ENCODE results near the gene DLEU7. TPM values are rescaled to one million over a fixed set of nuclear protein-coding genes. Genes with fewer than 3 reads are reported as not detected.

Gene DLEU7
- total and polyA plus RNA-seq, 10 of the 15 experiments (the other 5 are each of a cell fraction or from before 2014, with no cell fraction given) = not detected

DNA sequence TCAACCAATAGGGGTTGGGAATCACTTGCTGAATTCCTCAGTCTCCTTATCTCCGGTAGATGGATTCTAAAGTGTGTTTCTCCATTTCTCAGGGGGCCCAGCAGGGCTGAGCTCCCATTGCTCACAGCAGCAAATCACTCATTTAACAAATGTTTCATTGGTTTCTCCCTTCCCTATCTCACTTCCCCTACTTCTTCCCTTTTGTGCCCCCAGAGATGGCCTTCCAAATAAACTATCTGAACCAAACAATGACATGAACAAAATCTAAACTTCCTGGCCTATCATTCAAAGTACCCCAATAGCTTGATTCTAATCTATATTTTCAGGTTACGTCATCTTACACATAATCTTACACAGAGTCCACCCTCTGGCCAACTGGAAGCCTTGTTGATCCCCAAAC is 60.4 kb downstream of the DLEU7 start (continued):
- TF ChIP-seq, protein P1, sequence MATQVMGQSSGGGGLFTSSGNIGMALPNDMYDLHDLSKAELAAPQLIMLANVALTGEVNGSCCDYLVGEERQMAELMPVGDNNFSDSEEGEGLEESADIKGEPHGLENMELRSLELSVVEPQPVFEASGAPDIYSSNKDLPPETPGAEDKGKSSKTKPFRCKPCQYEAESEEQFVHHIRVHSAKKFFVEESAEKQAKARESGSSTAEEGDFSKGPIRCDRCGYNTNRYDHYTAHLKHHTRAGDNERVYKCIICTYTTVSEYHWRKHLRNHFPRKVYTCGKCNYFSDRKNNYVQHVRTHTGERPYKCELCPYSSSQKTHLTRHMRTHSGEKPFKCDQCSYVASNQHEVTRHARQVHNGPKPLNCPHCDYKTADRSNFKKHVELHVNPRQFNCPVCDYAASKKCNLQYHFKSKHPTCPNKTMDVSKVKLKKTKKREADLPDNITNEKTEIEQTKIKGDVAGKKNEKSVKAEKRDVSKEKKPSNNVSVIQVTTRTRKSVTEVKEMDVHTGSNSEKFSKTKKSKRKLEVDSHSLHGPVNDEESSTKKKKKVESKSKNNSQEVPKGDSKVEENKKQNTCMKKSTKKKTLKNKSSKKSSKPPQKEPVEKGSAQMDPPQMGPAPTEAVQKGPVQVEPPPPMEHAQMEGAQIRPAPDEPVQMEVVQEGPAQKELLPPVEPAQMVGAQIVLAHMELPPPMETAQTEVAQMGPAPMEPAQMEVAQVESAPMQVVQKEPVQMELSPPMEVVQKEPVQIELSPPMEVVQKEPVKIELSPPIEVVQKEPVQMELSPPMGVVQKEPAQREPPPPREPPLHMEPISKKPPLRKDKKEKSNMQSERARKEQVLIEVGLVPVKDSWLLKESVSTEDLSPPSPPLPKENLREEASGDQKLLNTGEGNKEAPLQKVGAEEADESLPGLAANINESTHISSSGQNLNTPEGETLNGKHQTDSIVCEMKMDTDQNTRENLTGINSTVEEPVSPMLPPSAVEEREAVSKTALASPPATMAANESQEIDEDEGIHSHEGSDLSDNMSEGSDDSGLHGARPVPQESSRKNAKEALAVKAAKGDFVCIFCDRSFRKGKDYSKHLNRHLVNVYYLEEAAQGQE (IDR thresholded peaks at IDR 0.05; ENCODE audit: low read depth, low read length) = no peak
- TF ChIP-seq, protein P2, sequence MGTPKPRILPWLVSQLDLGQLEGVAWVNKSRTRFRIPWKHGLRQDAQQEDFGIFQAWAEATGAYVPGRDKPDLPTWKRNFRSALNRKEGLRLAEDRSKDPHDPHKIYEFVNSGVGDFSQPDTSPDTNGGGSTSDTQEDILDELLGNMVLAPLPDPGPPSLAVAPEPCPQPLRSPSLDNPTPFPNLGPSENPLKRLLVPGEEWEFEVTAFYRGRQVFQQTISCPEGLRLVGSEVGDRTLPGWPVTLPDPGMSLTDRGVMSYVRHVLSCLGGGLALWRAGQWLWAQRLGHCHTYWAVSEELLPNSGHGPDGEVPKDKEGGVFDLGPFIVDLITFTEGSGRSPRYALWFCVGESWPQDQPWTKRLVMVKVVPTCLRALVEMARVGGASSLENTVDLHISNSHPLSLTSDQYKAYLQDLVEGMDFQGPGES (IDR thresholded peaks at IDR 0.05) = no peak
- TF ChIP-seq, protein P3, sequence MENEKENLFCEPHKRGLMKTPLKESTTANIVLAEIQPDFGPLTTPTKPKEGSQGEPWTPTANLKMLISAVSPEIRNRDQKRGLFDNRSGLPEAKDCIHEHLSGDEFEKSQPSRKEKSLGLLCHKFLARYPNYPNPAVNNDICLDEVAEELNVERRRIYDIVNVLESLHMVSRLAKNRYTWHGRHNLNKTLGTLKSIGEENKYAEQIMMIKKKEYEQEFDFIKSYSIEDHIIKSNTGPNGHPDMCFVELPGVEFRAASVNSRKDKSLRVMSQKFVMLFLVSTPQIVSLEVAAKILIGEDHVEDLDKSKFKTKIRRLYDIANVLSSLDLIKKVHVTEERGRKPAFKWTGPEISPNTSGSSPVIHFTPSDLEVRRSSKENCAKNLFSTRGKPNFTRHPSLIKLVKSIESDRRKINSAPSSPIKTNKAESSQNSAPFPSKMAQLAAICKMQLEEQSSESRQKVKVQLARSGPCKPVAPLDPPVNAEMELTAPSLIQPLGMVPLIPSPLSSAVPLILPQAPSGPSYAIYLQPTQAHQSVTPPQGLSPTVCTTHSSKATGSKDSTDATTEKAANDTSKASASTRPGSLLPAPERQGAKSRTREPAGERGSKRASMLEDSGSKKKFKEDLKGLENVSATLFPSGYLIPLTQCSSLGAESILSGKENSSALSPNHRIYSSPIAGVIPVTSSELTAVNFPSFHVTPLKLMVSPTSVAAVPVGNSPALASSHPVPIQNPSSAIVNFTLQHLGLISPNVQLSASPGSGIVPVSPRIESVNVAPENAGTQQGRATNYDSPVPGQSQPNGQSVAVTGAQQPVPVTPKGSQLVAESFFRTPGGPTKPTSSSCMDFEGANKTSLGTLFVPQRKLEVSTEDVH (IDR thresholded peaks at IDR 0.05; ENCODE audit: low read depth, partially characterized antibody) = no peak
- no peak for TF ChIP-seq ZBED1 (IDR thresholded peaks at IDR 0.05; ENCODE audit: borderline replicate concordance)
- TF ChIP-seq, protein P4, sequence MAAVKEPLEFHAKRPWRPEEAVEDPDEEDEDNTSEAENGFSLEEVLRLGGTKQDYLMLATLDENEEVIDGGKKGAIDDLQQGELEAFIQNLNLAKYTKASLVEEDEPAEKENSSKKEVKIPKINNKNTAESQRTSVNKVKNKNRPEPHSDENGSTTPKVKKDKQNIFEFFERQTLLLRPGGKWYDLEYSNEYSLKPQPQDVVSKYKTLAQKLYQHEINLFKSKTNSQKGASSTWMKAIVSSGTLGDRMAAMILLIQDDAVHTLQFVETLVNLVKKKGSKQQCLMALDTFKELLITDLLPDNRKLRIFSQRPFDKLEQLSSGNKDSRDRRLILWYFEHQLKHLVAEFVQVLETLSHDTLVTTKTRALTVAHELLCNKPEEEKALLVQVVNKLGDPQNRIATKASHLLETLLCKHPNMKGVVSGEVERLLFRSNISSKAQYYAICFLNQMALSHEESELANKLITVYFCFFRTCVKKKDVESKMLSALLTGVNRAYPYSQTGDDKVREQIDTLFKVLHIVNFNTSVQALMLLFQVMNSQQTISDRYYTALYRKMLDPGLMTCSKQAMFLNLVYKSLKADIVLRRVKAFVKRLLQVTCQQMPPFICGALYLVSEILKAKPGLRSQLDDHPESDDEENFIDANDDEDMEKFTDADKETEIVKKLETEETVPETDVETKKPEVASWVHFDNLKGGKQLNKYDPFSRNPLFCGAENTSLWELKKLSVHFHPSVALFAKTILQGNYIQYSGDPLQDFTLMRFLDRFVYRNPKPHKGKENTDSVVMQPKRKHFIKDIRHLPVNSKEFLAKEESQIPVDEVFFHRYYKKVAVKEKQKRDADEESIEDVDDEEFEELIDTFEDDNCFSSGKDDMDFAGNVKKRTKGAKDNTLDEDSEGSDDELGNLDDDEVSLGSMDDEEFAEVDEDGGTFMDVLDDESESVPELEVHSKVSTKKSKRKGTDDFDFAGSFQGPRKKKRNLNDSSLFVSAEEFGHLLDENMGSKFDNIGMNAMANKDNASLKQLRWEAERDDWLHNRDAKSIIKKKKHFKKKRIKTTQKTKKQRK (IDR thresholded peaks at IDR 0.05; ENCODE audit: low read depth, low read length) = no peak
- TF ChIP-seq, protein P5, sequence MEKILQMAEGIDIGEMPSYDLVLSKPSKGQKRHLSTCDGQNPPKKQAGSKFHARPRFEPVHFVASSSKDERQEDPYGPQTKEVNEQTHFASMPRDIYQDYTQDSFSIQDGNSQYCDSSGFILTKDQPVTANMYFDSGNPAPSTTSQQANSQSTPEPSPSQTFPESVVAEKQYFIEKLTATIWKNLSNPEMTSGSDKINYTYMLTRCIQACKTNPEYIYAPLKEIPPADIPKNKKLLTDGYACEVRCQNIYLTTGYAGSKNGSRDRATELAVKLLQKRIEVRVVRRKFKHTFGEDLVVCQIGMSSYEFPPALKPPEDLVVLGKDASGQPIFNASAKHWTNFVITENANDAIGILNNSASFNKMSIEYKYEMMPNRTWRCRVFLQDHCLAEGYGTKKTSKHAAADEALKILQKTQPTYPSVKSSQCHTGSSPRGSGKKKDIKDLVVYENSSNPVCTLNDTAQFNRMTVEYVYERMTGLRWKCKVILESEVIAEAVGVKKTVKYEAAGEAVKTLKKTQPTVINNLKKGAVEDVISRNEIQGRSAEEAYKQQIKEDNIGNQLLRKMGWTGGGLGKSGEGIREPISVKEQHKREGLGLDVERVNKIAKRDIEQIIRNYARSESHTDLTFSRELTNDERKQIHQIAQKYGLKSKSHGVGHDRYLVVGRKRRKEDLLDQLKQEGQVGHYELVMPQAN (conservative IDR thresholded peaks at IDR 0.05) = no peak
- no peak for TF ChIP-seq RFX5 (IDR thresholded peaks at IDR 0.05; ENCODE audit: low read depth, low read length)

All from GM12878 (cell line).